ENCODE results near the gene AATF. TPM values are rescaled to one million over a fixed set of nuclear protein-coding genes. Genes with fewer than 3 reads are reported as not detected.

AATF gene, protein sequence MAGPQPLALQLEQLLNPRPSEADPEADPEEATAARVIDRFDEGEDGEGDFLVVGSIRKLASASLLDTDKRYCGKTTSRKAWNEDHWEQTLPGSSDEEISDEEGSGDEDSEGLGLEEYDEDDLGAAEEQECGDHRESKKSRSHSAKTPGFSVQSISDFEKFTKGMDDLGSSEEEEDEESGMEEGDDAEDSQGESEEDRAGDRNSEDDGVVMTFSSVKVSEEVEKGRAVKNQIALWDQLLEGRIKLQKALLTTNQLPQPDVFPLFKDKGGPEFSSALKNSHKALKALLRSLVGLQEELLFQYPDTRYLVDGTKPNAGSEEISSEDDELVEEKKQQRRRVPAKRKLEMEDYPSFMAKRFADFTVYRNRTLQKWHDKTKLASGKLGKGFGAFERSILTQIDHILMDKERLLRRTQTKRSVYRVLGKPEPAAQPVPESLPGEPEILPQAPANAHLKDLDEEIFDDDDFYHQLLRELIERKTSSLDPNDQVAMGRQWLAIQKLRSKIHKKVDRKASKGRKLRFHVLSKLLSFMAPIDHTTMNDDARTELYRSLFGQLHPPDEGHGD
- 10 to 100 TPM; 28.5 to 48.2 (median 42.5) TPM for total RNA-seq
- polyA plus RNA-seq: 10 to 100 TPM; 38.7 to 73.6 TPM
- long read RNA-seq, donor 1, transcript AATF-208 (12 exons, 2,141 nt): major isoform, 302 of 356 reads
- long read RNA-seq, donor 1, partial matches to known transcripts: 15 of 356 reads
- long read RNA-seq, donor 1, other reads (novel, unspliced or antisense): 38 of 356 reads
- long read RNA-seq, donor 2, transcript AATF-208 (12 exons, 2,141 nt): major isoform, 23 of 24 reads
- long read RNA-seq, donor 2, partial matches to known transcripts: 0 of 24 reads
- long read RNA-seq, donor 2, other reads (novel, unspliced or antisense): 0 of 24 reads
- long read RNA-seq, donor 3, transcript AATF-208 (12 exons, 2,141 nt): major isoform, 78 of 94 reads
- long read RNA-seq, donor 3, partial matches to known transcripts: 2 of 94 reads
- long read RNA-seq, donor 3, other reads (novel, unspliced or antisense): 11 of 94 reads

DNA sequence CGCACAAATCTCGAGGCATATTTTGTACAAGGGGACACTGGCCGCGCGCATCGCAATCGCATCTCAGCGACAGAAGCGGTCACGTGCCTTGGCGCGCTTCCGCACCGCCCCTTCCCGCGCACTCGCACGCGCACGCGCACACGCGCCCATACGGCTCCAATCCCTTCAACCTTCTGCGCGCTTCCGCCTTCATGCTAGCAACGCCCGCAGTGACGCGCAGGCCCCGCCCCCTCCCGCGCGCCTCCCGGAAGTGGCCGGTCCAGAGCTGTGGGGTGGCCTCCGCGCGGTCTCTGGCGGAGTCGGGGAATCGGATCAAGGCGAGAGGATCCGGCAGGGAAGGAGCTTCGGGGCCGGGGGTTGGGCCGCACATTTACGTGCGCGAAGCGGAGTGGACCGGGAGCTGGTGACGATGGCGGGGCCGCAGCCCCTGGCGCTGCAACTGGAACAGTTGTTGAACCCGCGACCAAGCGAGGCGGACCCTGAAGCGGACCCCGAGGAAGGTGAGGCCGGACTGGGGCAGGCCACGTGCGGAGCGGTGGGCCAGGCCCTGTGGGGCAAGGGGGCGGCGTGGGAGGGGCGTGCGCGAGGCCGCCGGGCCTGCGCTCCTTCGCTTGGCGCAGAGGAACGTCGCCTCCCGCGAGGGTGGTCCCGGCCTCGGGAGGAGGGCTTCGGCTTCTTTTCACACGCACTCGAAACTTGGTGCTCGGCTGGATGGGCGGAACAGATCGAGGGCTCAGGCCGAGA lies at the start of gene AATF:
Gene AATF, plus strand, starts transcription at position 238 of the 744 bp plus-strand sequence. Its CDS starts 172 bp downstream, at position 410.
- H3K36me3 ChIP-seq: no peaks in the 10 kb centered on the region
- peak within 1 kb of the TSS; percentile 93 for H3K4me3 ChIP-seq
- no peaks in the 10 kb centered on the region for H3K27me3 ChIP-seq
- H3K4me1 ChIP-seq (ENCODE audit: insufficient read depth): peaks cover 4% of the 10 kb centered on the region
- H3K9me3 ChIP-seq: no peaks in the 10 kb centered on the region
- 0 to 1% (median 1%) methylated on average over 80 to 90 of the region's 90 CpGs for WGBS, 3 donors
- TF ChIP-seq POLR2A (IDR thresholded peaks at IDR 0.05) (peak; percentile 70), EP300 (IDR thresholded peaks at IDR 0.05) (peak; percentile 84)
- TF ChIP-seq, protein P1, sequence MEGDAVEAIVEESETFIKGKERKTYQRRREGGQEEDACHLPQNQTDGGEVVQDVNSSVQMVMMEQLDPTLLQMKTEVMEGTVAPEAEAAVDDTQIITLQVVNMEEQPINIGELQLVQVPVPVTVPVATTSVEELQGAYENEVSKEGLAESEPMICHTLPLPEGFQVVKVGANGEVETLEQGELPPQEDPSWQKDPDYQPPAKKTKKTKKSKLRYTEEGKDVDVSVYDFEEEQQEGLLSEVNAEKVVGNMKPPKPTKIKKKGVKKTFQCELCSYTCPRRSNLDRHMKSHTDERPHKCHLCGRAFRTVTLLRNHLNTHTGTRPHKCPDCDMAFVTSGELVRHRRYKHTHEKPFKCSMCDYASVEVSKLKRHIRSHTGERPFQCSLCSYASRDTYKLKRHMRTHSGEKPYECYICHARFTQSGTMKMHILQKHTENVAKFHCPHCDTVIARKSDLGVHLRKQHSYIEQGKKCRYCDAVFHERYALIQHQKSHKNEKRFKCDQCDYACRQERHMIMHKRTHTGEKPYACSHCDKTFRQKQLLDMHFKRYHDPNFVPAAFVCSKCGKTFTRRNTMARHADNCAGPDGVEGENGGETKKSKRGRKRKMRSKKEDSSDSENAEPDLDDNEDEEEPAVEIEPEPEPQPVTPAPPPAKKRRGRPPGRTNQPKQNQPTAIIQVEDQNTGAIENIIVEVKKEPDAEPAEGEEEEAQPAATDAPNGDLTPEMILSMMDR (IDR thresholded peaks at IDR 0.05): peak in 1 of 3 donors; percentile 21
- DNase-seq: peak; percentile 95 to 98 (median 96)
- intact Hi-C loops (cut with DNase I): no loop called here
- peak within 1 kb of the TSS; percentile 23 to 85 for H3K27ac ChIP-seq

DNA sequence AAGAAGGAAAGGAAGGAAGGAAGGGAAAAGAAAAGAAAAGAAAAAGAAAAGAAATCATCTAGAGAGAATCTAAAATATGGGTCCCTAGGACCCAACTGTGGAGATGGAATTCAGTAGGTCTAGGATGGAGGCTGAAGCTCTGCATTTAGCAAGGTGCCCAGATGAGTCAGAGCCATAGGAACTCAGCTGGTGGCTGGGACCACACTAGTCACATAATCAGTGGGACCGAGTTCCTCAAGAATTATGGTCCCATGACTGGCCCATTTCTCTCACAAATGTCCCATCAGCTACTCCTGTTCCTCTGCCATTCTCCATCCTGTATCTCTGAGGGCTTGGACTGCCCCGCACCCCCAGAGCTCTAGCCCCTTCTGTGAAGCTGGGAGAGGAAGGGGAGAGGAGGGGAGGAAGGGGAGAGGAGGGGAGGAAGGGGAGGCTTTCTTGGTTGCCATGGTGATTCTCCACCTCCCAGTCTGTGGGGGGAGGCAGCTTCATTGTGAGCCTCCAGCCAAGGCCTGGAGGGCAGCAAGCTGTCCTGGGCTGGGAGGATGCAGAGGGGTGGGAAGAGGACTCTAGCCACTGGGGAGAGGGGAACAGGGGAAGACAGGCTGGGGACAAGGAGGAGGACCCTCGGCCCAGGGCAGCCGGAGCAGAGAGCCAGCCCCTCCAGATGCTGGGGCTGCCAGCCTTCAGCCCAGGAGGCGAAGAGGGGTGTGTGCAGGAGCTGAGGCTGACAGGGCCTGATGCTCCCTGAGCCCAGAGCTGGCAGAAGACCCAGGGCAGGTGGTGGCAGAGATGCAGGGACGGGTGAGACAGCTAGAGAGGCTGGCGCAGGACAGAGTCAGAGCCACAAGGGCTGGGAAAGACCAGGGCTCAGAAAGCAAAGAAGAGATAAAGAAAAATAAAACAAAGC lies 49.2 kb upstream of the AATF start:
- DNase-seq: no peak
- Histone ChIP-seq H3K4me1 (ENCODE audit: insufficient read depth) (no peaks in the 10 kb centered on the region), H3K27ac (no peak overlapping the region), H3K27me3 (no peaks in the 10 kb centered on the region), H3K9me3 (no peaks in the 10 kb centered on the region), H3K4me3 (no peak overlapping the region), H3K36me3 (no peaks in the 10 kb centered on the region)
- intact Hi-C loops (cut with DNase I): no loop called here
- no peak for TF ChIP-seq EP300 (IDR thresholded peaks at IDR 0.05)
- no peak for TF ChIP-seq POLR2A (IDR thresholded peaks at IDR 0.05)
- TF ChIP-seq, protein P1 (IDR thresholded peaks at IDR 0.05): no peak
- 52 to 62% (median 62%) methylated on average over 7 of the region's 7 CpGs for WGBS, 3 donors

DNA sequence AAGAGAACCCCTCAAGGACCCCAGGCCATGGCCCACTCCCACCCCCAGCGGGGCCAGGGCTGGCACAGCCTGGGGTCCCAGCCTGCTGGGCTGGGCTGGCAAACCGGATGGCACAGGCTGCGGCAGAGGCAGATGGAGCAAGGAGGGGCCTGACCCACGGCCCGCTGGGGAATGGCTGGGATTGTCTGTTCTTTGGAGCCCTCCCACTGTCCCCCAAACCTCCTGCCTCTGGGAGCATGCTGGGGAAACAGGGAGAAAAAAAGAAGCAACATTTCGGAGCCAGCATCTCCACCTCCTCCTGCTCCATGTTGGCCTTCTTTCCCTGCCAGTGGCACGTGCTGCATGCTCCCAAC lies 48.6 kb upstream of the AATF start:
- DNase-seq: no peak
- TF ChIP-seq EP300 (IDR thresholded peaks at IDR 0.05) (no peak), POLR2A (IDR thresholded peaks at IDR 0.05) (no peak)
- 54 to 61% (median 60%) methylated on average over 7 of the region's 7 CpGs for WGBS, 3 donors
- intact Hi-C loops (cut with DNase I): no loop called here
- Histone ChIP-seq H3K4me1 (ENCODE audit: insufficient read depth) (no peaks in the 10 kb centered on the region), H3K27ac (no peak overlapping the region), H3K9me3 (no peaks in the 10 kb centered on the region), H3K4me3 (no peak overlapping the region), H3K36me3 (no peaks in the 10 kb centered on the region), H3K27me3 (no peaks in the 10 kb centered on the region)

DNA sequence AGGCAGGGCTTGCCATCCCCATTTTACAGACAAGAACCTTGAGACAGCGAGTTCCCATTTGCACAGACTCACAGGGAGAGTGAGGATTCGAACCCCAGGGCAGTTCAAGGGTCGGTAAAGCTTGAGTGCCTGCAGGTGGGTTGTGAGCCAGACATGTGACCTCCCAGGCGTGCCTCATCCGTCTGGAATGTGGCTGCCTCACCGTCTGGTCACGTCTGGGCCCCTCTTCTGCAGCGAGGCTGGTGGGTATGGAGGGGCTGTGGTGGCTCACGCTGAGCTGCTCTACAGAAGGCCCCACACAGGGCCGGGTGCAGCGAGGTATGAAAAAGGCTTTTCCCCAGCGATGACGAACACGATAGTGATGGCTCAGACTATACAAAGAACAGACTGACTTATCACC lies 47.2 kb upstream of the AATF start:
- intact Hi-C loops (cut with DNase I): no loop called here
- no peaks in the 10 kb centered on the region for H3K36me3 ChIP-seq
- no peak overlapping the region for H3K4me3 ChIP-seq
- no peaks in the 10 kb centered on the region for H3K4me1 ChIP-seq (ENCODE audit: insufficient read depth)
- no peaks in the 10 kb centered on the region for H3K27me3 ChIP-seq
- TF ChIP-seq, protein P1 (IDR thresholded peaks at IDR 0.05): no peak
- no peak for TF ChIP-seq POLR2A (IDR thresholded peaks at IDR 0.05)
- no peak for TF ChIP-seq EP300 (IDR thresholded peaks at IDR 0.05)
- 31 to 42% (median 36%) methylated on average over 14 of the region's 14 CpGs for WGBS, 3 donors
- no peak for DNase-seq
- no peak overlapping the region for H3K27ac ChIP-seq
- H3K9me3 ChIP-seq: no peaks in the 10 kb centered on the region

Data from ovary (tissue), 10 donors.